AG04449 (cell line): Measurements from ENCODE around the gene FANCB.

ENCODE experiments used
- CTCF ChIA-PET: fragments of 350-600 bp; formaldehyde crosslinking; extraction: SDS; loops from one replicate; lab custom pipeline; 2021; ENCODE audit warnings: antibody characterized with exemption; lab: Yijun Ruan, JAX
- POLR2A ChIA-PET: fragments of 400-600, 350-600 bp; formaldehyde crosslinking; extraction: SDS; loops from one replicate; lab custom pipeline; 2020; ENCODE audit warnings: antibody characterized with exemption, inconsistent platforms; lab: Yijun Ruan, JAX
- DNase-seq: peaks from one replicate; pipeline ENCODE4 v3.0.0-alpha.2; 2010; ENCODE audit warnings: low read depth, low spot score
- H3K4me3 ChIP-seq: 2 replicates; pipeline ENCODE4 v1.5.1; 2011; ENCODE audit warnings: low read depth, mild to moderate bottlenecking, control low read depth, low read length
- CTCF ChIP-seq: IDR thresholded peaks from one replicate; pipeline ENCODE4 v1.5.1; 2011; ENCODE audit warnings: mild to moderate bottlenecking, moderate library complexity, low read length, control low read depth, inconsistent platforms; ENCODE audit not compliant: insufficient read depth; ENCODE audit errors: missing control alignments

FANCB gene

DNA sequence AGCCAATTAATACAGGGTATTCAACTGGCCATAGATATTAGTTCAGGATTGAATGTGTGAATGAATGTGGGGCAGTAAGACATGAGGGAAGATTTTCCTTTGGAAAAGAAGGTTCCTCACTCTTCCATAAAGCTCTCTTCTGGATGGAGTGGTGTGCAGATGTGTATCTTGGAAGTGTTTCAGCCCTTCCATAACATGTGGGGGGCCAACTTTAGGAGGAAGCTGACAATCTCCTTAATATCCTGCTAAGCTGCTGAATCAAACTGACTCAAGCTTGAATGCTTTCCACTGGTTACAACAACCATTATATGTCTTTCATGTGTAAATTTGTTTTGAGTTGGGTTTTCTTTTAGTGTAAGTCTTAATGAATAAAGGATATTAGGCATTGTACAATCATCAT, 40.3 kb downstream of the FANCB start:
- no peak for DNase-seq
- TF ChIP-seq CTCF: no peak
- ChIA-PET CTCF (no interaction called here), POLR2A (no interaction called here)
- no peak overlapping the region for H3K4me3 ChIP-seq

DNA sequence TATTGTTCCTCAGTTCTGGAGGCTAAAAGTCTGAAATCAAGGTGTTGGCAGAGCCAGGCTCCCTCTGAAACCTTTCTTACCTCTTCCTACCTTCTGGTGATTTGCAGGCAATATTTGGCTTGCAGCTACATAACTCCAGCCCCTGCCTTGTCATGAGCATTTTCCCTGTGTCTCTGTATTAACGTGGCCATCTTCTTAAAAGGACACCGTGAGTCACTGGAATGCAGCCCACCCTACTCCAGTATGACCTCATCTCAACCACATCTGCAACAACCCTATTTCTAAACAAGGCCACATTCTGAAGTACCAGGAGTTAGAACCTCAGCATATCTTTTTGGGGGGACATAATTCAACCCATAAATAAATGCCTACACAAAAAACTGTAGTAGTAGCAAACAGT, 40.7 kb downstream of the FANCB start:
- no peak for DNase-seq
- POLR2A ChIA-PET: no interaction called here
- CTCF ChIA-PET: no interaction called here
- H3K4me3 ChIP-seq: no peak overlapping the region
- no peak for TF ChIP-seq CTCF

- H3K4me3 ChIP-seq: no peak overlapping the region
- DNase-seq: no peak
- CTCF ChIA-PET: no interaction called here
- POLR2A ChIA-PET: no interaction called here
- no peak for TF ChIP-seq CTCF
Measured at GRCh38 chrX:14829643-14830042, 43.2 kb downstream of the FANCB start.

DNA sequence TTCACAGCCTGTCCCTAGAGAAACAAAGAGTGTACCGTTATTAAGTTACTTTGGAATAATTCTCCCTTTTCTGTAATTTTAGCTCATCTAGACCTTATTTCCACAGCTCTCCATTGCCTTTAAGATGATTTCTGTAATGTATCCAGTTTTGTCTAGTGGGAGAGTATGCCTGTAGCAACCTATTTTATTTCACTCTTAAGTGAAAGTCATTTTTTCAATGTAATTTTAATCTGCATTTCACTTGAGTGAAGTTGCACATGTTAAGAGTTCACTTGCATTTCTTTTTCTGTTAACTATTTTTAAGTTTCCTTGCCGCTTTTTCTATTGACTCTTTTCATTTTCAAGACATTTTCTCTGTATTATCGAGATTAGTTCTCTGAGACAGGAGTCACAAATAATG, 46.5 kb downstream of the FANCB start:
- no peak for TF ChIP-seq CTCF
- no peak for DNase-seq
- no peak overlapping the region for H3K4me3 ChIP-seq
- ChIA-PET POLR2A (no interaction called here), CTCF (no interaction called here)

- no peak for DNase-seq
- ChIA-PET POLR2A (no interaction called here), CTCF (no interaction called here)
- no peak overlapping the region for H3K4me3 ChIP-seq
- no peak for TF ChIP-seq CTCF
Measured at GRCh38 chrX:14825851-14826250, 47.0 kb downstream of the FANCB start.

GRCh38 chrX:14819769-14820168, 53.1 kb downstream of the FANCB start:
- ChIA-PET POLR2A (no interaction called here), CTCF (no interaction called here)
- no peak overlapping the region for H3K4me3 ChIP-seq
- no peak for TF ChIP-seq CTCF
- DNase-seq: no peak
